ENCODE results near the gene IRF6.

IRF6 gene

GRCh38 chr1:209805875-209806760 lies at the start of gene IRF6:
TSS of gene IRF6 (minus strand) at chr1:209806142. CDS start at chr1:209801413, 4,729 bp downstream.
- peak; percentile 93 for DNase-seq

GRCh38 chr1:209855623-209856022 lies 49.7 kb upstream of the IRF6 start:
- no peak for DNase-seq

- no peak for DNase-seq
Observed at GRCh38 chr1:209855006-209855405, 49.1 kb upstream of the IRF6 start.

GRCh38 chr1:209854196-209854595 lies 48.3 kb upstream of the IRF6 start:
- DNase-seq, result no peak

GRCh38 chr1:209853676-209854075 lies 47.7 kb upstream of the IRF6 start:
- DNase-seq, result no peak

- DNase-seq, result peak; percentile 54
Observed at GRCh38 chr1:209850342-209850979, 44.5 kb upstream of the IRF6 start.

GRCh38 chr1:209849388-209849787 lies 43.4 kb upstream of the IRF6 start:
- DNase-seq, result no peak

GRCh38 chr1:209845408-209845725 lies 39.4 kb upstream of the IRF6 start:
- no peak for DNase-seq

- DNase-seq, result no peak
Observed at GRCh38 chr1:209844695-209845407, 38.9 kb upstream of the IRF6 start.

- no peak for DNase-seq
Observed at GRCh38 chr1:209840611-209841010, 34.7 kb upstream of the IRF6 start.

GRCh38 chr1:209839875-209840546 lies 34.1 kb upstream of the IRF6 start:
- DNase-seq, result no peak

GRCh38 chr1:209838537-209838936 lies 32.6 kb upstream of the IRF6 start:
- DNase-seq, result no peak

- DNase-seq, result no peak
Observed at GRCh38 chr1:209837671-209838070, 31.7 kb upstream of the IRF6 start.

GRCh38 chr1:209835782-209836298 lies 29.9 kb upstream of the IRF6 start:
- no peak for DNase-seq

GRCh38 chr1:209831615-209832014 lies 25.7 kb upstream of the IRF6 start:
- no peak for DNase-seq

- no peak for DNase-seq
Observed at GRCh38 chr1:209830722-209831121, 24.8 kb upstream of the IRF6 start.

- no peak for DNase-seq
Observed at GRCh38 chr1:209829716-209830115, 23.8 kb upstream of the IRF6 start.

- peak; percentile 98 for DNase-seq
Observed at GRCh38 chr1:209827384-209828262, 21.7 kb upstream of the IRF6 start, which contains the start of gene UTP25. TSS of gene UTP25 (plus strand) at chr1:209827972. CDS start at chr1:209828064, 92 bp downstream.

- DNase-seq, result no peak
Observed at GRCh38 chr1:209825591-209826434, 19.9 kb upstream of the IRF6 start.

GRCh38 chr1:209823143-209824041 lies 17.4 kb upstream of the IRF6 start:
- peak; percentile 84 for DNase-seq
